Measurements from ENCODE around the gene EFNA4. TPM values are rescaled to one million over a fixed set of nuclear protein-coding genes. Genes with fewer than 3 reads are reported as not detected.

Gene EFNA4
- total and polyA plus RNA-seq, 2 of the 4 experiments (the other 2 are of a cell fraction), result 3.8 to 11.8 TPM

- ChIA-PET CTCF (interaction anchor here (0.5 to 1.1 kb wide), 2 partner anchors 20 to 423 kb away, joined by 3 to 4 read pairs; no protein-coding TSS in a partner anchor), POLR2A (ENCODE audit: unreplicated experiment) (no interaction called here)
- BruUV-seq (replicated peaks), result no TSS peak
- Histone ChIP-seq H2BK120ac (ENCODE audit: low read depth, low read length) (no peak overlapping the region), H2BK5ac (ENCODE audit: low read depth, low read length, poor library complexity, severe bottlenecking) (no peak overlapping the region), H3K9me3 (ENCODE audit: control insufficient read depth, insufficient read depth, low read length) (no peaks in the 10 kb centered on the region), H3K9ac (ENCODE audit: low read depth, low read length) (no peak overlapping the region), H3K56ac (ENCODE audit: extremely low read depth, insufficient read depth, low read length) (no peak overlapping the region), H3K18ac (ENCODE audit: low read depth, low read length) (no peak overlapping the region), H3K9me1 (ENCODE audit: insufficient read depth, low read length) (peaks cover 2% of the 10 kb centered on the region; the same call in 1 of the 2 replicates), H4K20me1 (ENCODE audit: insufficient read depth, low read length) (no peaks in the 10 kb centered on the region; the same call in 1 of the 2 replicates), H4K91ac (ENCODE audit: insufficient read depth, low read depth, low read length) (no peak overlapping the region), H3K4ac (ENCODE audit: low read depth, low read length) (no peak overlapping the region), H3K4me3 (ENCODE audit: insufficient read depth, low read depth, low read length) (no peak overlapping the region), H4K5ac (ENCODE audit: low read depth, low read length) (no peak overlapping the region), H3K4me2 (ENCODE audit: low read depth, low read length) (no peak overlapping the region), H3K79me1 (ENCODE audit: low read depth in 1 of 2, low read length in 2 of 2) (no peaks in the 10 kb centered on the region; a peak in 1 of 4 replicates), H3K14ac (replicated peaks; ENCODE audit: low read depth, low read length) (0 out of 2 replicates have a peak overlapping the region, but pooled peaks have one; percentile 14), H3K36me3 (ENCODE audit: control insufficient read depth, insufficient read depth, low read length) (peaks cover 16% of the 10 kb centered on the region; the same call in 1 of the 2 replicates), H2AK9ac (replicated peaks; ENCODE audit: low read depth, low read length, poor library complexity) (peak overlapping the region; percentile 45), H3K4me1 (ENCODE audit: control insufficient read depth, insufficient read depth, low read length) (peaks cover 6% of the 10 kb centered on the region; the same call in 1 of the 2 replicates), H2AFZ (replicated peaks; ENCODE audit: low read length, poor library complexity) (no peak overlapping the region), H3K27ac (ENCODE audit: insufficient read depth, low read length) (no peak overlapping the region), H3K23ac (ENCODE audit: low read depth, low read length) (no peak overlapping the region), H2AK5ac (ENCODE audit: low read depth, low read length) (no peak overlapping the region), H2BK20ac (ENCODE audit: low read depth, low read length) (no peak overlapping the region), H4K8ac (ENCODE audit: low read depth in 2 of 2, low read length in 2 of 2) (no peak overlapping the region), H3K27me3 (ENCODE audit: control insufficient read depth, insufficient read depth, low read length) (peaks cover 2% of the 10 kb centered on the region; the same call in 1 of the 2 replicates), H2BK15ac (ENCODE audit: low read depth, low read length) (no peak overlapping the region)
- DNase-seq, result no peak
- 80% methylated on average over 9 of the region's 11 CpGs; no CpG with 5 or more reads in 1 of the 2 experiments for WGBS, 2 experiments (ENCODE audit: extremely low coverage in 2 of 2, insufficient read length in 1 of 2)
- intact Hi-C loops (cut with micrococcal nuclease) (no loop called here), dilution Hi-C loops (cut with HindIII; ENCODE audit: low sequenced_read_pairs, unreplicated experiment) (no loop called here), in situ Hi-C loops (cut with MboI; ENCODE audit: low sequenced_read_pairs) (no loop called here)
- TF ChIP-seq POLR2A (IDR thresholded peaks at IDR 0.05; ENCODE audit: low read depth, low read length) (no peak), MAZ (IDR thresholded peaks at IDR 0.05; ENCODE audit: borderline replicate concordance, low read depth, low read length) (no peak), BHLHE40 (IDR thresholded peaks at IDR 0.05; ENCODE audit: low read depth, low read length) (no peak), FOS (IDR thresholded peaks at IDR 0.05; ENCODE audit: low read depth, low read length) (no peak), MXI1 (IDR thresholded peaks at IDR 0.05; ENCODE audit: borderline replicate concordance, low read depth, low read length) (no peak)
- ATAC-seq (ENCODE audit: low read depth), result no peak
Measured at GRCh38 chr1:155019377-155020245, 43.9 kb upstream of the EFNA4 start.
